Measurements from ENCODE around the gene SCYL3. TPM values are rescaled to one million over a fixed set of nuclear protein-coding genes. Genes with fewer than 3 reads are reported as not detected.
"Not testable (repeated sequence)": the region's sequence is repeated elsewhere in the genome, so short reads cannot be mapped to it uniquely, and the experiment has no call there.

Gene SCYL3
- total and polyA plus RNA-seq, 5 donors, result 2.6 to 7.1 (median 5.8) TPM

DNA sequence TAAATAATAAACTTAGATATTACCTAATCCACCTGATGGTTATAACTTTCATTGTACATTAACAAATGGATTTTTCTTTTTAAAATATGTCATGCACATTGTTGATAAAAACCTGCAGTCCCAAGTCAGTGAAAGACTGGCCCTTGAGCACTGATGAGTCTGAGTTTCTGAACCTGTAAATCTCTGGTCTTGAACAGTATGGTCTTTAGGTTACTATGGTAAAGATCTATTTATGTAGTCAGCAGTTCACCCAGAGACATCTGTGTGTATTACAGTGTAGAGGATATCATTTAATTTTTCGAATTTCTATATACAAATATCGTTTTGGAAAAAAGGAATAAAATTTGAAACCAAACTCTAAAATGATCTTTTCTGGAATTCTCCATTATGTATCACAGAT, 30.4 kb upstream of the SCYL3 start:
- DNase-seq (no peak), ATAC-seq (no peak)
- Histone ChIP-seq H3K9me3 (ENCODE audit: control insufficient read depth, low read length) (no peaks in the 10 kb centered on the region), H3K27ac (ENCODE audit: low read length) (no peak overlapping the region), H3K4me1 (ENCODE audit: control insufficient read depth, insufficient read depth, low read length) (no peaks in the 10 kb centered on the region), H3K27me3 (ENCODE audit: control insufficient read depth, insufficient read depth) (no peaks in the 10 kb centered on the region), H3K4me3 (ENCODE audit: low read length) (no peak overlapping the region)
- intact Hi-C loops (cut with DNase I), result loop anchor here in 2 of 4 donors (10.0 kb wide), 2 partner anchors 851 to 961 kb away; no protein-coding TSS in a partner anchor
- WGBS, result 98% methylated on average over 2 of the region's 2 CpGs

DNA sequence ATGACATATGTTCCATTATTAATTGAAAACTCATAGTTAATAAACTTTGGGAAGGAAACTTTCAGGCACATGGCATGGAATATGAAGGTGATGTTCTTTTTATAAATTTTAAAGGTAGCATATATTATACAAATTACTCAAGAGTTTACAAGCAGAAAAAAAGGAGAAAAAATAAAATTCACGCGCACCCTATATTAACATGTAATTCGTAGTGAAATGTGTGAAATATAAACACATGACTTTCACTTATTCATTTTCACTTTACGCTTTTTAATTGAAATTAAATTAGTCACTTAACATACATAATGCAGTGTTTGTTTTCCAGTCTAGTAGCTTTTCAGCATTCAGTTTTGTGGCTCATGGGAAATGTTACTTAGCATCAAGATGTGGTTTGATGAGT, 27.4 kb upstream of the SCYL3 start:
- no peak for ATAC-seq
- H3K4me1 ChIP-seq (ENCODE audit: control insufficient read depth, insufficient read depth, low read length), result no peaks in the 10 kb centered on the region
- 97% methylated on average over 4 of the region's 4 CpGs for WGBS
- no peaks in the 10 kb centered on the region for H3K27me3 ChIP-seq (ENCODE audit: control insufficient read depth, insufficient read depth)
- intact Hi-C loops (cut with DNase I), result loop anchor here in 2 of 4 donors (10.0 kb wide), 2 partner anchors 854 to 964 kb away; no protein-coding TSS in a partner anchor
- DNase-seq, result no peak
- H3K9me3 ChIP-seq (ENCODE audit: control insufficient read depth, low read length), result no peaks in the 10 kb centered on the region
- no peak overlapping the region for H3K4me3 ChIP-seq (ENCODE audit: low read length)
- H3K27ac ChIP-seq (ENCODE audit: low read length), result no peak overlapping the region

- intact Hi-C loops (cut with DNase I), result no loop called here
- H3K4me3 ChIP-seq (ENCODE audit: low read length), result no peak overlapping the region
- H3K4me1 ChIP-seq (ENCODE audit: control insufficient read depth, insufficient read depth, low read length), result no peaks in the 10 kb centered on the region
- no peaks in the 10 kb centered on the region for H3K9me3 ChIP-seq (ENCODE audit: control insufficient read depth, low read length)
- WGBS, result 94% methylated on average over 1 of the region's 1 CpG
- no peak for DNase-seq
- ATAC-seq, result no peak
- no peak overlapping the region for H3K27ac ChIP-seq (ENCODE audit: low read length)
- H3K27me3 ChIP-seq (ENCODE audit: control insufficient read depth, insufficient read depth), result no peaks in the 10 kb centered on the region
These were observed 25.2 kb upstream of the SCYL3 start for GRCh38 chr1:169918927-169919326.

GRCh38 chr1:169918220-169918619, 24.5 kb upstream of the SCYL3 start:
- H3K9me3 ChIP-seq (ENCODE audit: control insufficient read depth, low read length); DNase-seq; ATAC-seq; intact Hi-C loops (cut with DNase I); H3K27ac ChIP-seq (ENCODE audit: low read length); H3K27me3 ChIP-seq (ENCODE audit: control insufficient read depth, insufficient read depth); H3K4me3 ChIP-seq (ENCODE audit: low read length); H3K4me1 ChIP-seq (ENCODE audit: control insufficient read depth, insufficient read depth, low read length): not testable (repeated sequence)
- 96% methylated on average over 9 of the region's 9 CpGs for WGBS

GRCh38 chr1:169915150-169915549, 21.5 kb upstream of the SCYL3 start:
- 41% methylated on average over 15 of the region's 15 CpGs for WGBS
- Histone ChIP-seq H3K4me3 (ENCODE audit: low read length) (no peak overlapping the region), H3K4me1 (ENCODE audit: control insufficient read depth, insufficient read depth, low read length) (no peaks in the 10 kb centered on the region), H3K27ac (ENCODE audit: low read length) (no peak overlapping the region), H3K27me3 (ENCODE audit: control insufficient read depth, insufficient read depth) (no peaks in the 10 kb centered on the region), H3K9me3 (ENCODE audit: control insufficient read depth, low read length) (no peaks in the 10 kb centered on the region)
- ATAC-seq (no peak), DNase-seq (peak in 1 of 3 donors; percentile 44)
- intact Hi-C loops (cut with DNase I), result no loop called here

DNA sequence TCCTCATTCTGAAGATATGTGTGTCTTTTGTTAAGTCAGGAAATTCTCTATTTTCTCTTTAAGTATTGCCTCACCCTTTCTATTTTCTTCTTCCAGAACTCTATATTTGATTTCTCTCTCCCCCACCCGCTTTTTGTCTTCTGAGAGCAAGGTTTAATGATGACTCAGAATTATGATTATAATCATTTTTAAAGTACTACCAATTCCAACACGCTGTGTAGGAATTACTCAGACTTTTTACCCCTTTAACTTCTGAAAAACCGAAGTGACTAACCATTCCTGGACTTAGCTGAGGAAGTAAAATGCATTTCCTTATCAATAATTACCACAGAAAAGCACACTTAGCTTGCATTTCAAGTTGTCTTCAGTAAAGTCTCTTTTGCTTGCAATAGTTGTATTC, 20.8 kb upstream of the SCYL3 start:
- Histone ChIP-seq H3K4me3 (ENCODE audit: low read length) (no peak overlapping the region), H3K9me3 (ENCODE audit: control insufficient read depth, low read length) (no peaks in the 10 kb centered on the region), H3K27ac (ENCODE audit: low read length) (no peak overlapping the region), H3K27me3 (ENCODE audit: control insufficient read depth, insufficient read depth) (no peaks in the 10 kb centered on the region), H3K4me1 (ENCODE audit: control insufficient read depth, insufficient read depth, low read length) (no peaks in the 10 kb centered on the region)
- DNase-seq (no peak), ATAC-seq (no peak)
- 52% methylated on average over 3 of the region's 3 CpGs for WGBS
- intact Hi-C loops (cut with DNase I), result no loop called here

DNA sequence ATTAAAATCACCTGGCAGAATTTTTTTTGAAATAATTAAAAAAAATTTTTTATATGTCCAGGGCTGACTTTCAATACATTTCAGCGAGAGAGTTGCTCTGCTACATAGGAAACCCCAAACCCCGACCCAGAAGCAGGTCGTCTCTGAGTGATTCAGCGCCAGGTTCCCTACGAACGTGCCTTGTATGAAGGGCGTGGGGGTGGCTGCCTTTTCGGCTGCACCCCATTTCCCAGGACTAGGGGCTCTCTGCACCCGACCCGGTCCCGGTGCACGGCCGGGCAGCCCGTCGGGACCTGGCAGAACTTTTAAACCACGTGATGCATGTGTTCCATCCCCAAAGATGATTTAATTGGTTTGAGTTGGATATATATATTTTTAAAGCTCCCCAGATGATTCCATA, 15.8 kb upstream of the SCYL3 start:
- Histone ChIP-seq H3K4me1 (ENCODE audit: control insufficient read depth, insufficient read depth, low read length) (no peaks in the 10 kb centered on the region), H3K9me3 (ENCODE audit: control insufficient read depth, low read length) (no peaks in the 10 kb centered on the region), H3K27ac (ENCODE audit: low read length) (no peak overlapping the region), H3K27me3 (ENCODE audit: control insufficient read depth, insufficient read depth) (no peaks in the 10 kb centered on the region), H3K4me3 (ENCODE audit: low read length) (no peak overlapping the region)
- intact Hi-C loops (cut with DNase I), result no loop called here
- WGBS, result 92% methylated on average over 16 of the region's 16 CpGs
- no peak for ATAC-seq
- no peak for DNase-seq

DNA sequence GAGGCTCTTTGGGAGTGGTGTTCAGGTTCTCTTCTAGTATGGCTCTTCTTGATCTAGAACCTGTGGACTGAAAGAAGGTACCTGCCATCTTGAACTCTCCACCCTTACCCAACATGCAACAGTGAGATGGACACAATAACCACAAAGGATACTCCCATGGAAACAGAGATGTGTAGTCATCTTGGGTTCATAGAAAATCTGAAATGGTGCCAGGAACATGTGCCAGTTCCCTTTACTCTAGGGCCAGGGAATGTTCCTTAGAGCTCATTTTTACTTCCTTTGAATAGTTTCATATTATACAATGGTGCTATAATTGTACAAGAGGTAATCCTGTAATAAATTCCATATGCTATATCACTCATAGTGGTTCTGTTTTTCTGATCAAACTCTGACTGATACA, 13.2 kb upstream of the SCYL3 start:
- no peaks in the 10 kb centered on the region for H3K9me3 ChIP-seq (ENCODE audit: control insufficient read depth, low read length)
- intact Hi-C loops (cut with DNase I), result no loop called here
- H3K27me3 ChIP-seq (ENCODE audit: control insufficient read depth, insufficient read depth), result no peaks in the 10 kb centered on the region
- no peak overlapping the region for H3K27ac ChIP-seq (ENCODE audit: low read length)
- no peak for ATAC-seq
- H3K4me1 ChIP-seq (ENCODE audit: control insufficient read depth, insufficient read depth, low read length), result no peaks in the 10 kb centered on the region
- no peak overlapping the region for H3K4me3 ChIP-seq (ENCODE audit: low read length)
- no peak for DNase-seq

DNA sequence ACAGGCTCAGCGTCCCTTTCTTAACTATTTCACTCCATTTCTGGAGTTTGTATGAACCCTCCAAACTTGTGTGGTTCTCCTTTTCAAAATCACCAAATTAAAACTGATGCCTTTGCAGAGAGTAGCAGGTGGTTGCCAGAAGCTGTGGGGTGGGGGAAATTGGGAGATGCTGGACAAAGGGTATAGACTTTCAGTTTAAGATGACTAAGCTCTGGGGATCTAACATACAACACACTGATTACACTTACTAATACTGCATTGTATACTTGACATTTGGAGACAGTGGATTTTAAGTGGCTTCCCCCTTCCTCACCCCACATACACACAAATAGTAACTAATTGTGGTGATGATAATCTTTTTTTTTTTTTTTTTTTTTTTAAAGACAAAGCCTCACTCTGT, 11.1 kb upstream of the SCYL3 start:
- Histone ChIP-seq H3K4me1 (ENCODE audit: control insufficient read depth, insufficient read depth, low read length) (no peaks in the 10 kb centered on the region), H3K9me3 (ENCODE audit: control insufficient read depth, low read length) (no peaks in the 10 kb centered on the region), H3K27me3 (ENCODE audit: control insufficient read depth, insufficient read depth) (no peaks in the 10 kb centered on the region), H3K27ac (ENCODE audit: low read length) (no peak overlapping the region), H3K4me3 (ENCODE audit: low read length) (no peak overlapping the region)
- 84% methylated on average over 1 of the region's 1 CpG for WGBS
- DNase-seq, result no peak
- no peak for ATAC-seq
- intact Hi-C loops (cut with DNase I), result no loop called here

- ATAC-seq (no peak), DNase-seq (no peak)
- WGBS, result 34% methylated on average over 5 of the region's 5 CpGs
- intact Hi-C loops (cut with DNase I), result no loop called here
- Histone ChIP-seq H3K9me3 (ENCODE audit: control insufficient read depth, low read length) (no peaks in the 10 kb centered on the region), H3K4me1 (ENCODE audit: control insufficient read depth, insufficient read depth, low read length) (no peaks in the 10 kb centered on the region), H3K27me3 (ENCODE audit: control insufficient read depth, insufficient read depth) (no peaks in the 10 kb centered on the region), H3K4me3 (ENCODE audit: low read length) (no peak overlapping the region), H3K27ac (ENCODE audit: low read length) (no peak overlapping the region)
These were observed 9.1 kb upstream of the SCYL3 start for GRCh38 chr1:169902751-169903150.

DNA sequence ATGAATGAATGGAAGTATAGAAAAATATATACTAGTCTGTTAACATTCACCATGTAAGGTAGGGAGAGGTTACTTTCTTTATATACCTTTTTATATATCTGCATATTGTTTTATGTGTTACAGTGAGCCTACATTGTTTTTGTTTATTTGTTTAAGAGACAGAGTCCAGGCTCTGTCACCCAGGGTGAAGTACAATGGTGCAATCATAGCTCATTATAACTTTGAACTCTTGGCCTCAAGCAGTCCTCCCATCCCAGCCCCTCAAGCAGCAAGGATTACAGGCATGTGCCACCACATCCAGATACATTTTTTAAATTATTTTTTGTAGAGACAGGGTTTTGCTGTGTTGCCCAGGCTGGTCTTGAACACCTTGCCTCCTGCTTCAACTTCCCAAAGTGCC, 7.4 kb upstream of the SCYL3 start:
- Histone ChIP-seq H3K4me3 (ENCODE audit: low read length) (no peak overlapping the region), H3K4me1 (ENCODE audit: control insufficient read depth, insufficient read depth, low read length) (no peaks in the 10 kb centered on the region), H3K9me3 (ENCODE audit: control insufficient read depth, low read length) (no peaks in the 10 kb centered on the region), H3K27ac (ENCODE audit: low read length) (no peak overlapping the region), H3K27me3 (ENCODE audit: control insufficient read depth, insufficient read depth) (no peaks in the 10 kb centered on the region)
- DNase-seq, result no peak
- intact Hi-C loops (cut with DNase I), result no loop called here
- ATAC-seq, result no peak

DNA sequence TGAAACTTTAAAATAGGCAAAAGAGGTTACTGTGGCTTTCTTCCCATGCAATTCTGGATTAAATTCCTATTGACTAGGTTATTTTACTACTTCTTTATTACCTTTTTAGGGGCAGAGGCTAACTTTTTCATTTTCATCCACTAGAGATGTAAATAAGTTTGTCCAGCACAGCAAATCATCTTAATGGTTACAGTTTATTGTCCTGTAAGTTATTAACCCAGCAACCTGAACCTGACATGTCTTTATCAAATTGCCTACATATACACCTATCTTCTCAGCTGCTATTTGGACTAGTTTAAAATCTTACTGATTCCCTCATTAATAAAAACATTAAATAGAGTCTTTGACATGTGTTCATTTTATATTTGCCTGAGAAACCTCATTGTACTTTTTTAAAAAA, 6.9 kb upstream of the SCYL3 start:
- ATAC-seq (no peak), DNase-seq (no peak)
- no peaks in the 10 kb centered on the region for H3K27me3 ChIP-seq (ENCODE audit: control insufficient read depth, insufficient read depth)
- intact Hi-C loops (cut with DNase I), result no loop called here
- no peak overlapping the region for H3K4me3 ChIP-seq (ENCODE audit: low read length)
- no peak overlapping the region for H3K27ac ChIP-seq (ENCODE audit: low read length)
- no peaks in the 10 kb centered on the region for H3K4me1 ChIP-seq (ENCODE audit: control insufficient read depth, insufficient read depth, low read length)
- H3K9me3 ChIP-seq (ENCODE audit: control insufficient read depth, low read length), result no peaks in the 10 kb centered on the region

Measured in right cardiac atrium (tissue), 5 donors.